ENCODE measurements around the gene PHC2. TPM values are rescaled to one million over a fixed set of nuclear protein-coding genes. Genes with fewer than 3 reads are reported as not detected.

PHC2 gene
- total RNA-seq, 4 donors from 2014 or later: 77.8 to 81.3 (median 79.5) TPM

DNA sequence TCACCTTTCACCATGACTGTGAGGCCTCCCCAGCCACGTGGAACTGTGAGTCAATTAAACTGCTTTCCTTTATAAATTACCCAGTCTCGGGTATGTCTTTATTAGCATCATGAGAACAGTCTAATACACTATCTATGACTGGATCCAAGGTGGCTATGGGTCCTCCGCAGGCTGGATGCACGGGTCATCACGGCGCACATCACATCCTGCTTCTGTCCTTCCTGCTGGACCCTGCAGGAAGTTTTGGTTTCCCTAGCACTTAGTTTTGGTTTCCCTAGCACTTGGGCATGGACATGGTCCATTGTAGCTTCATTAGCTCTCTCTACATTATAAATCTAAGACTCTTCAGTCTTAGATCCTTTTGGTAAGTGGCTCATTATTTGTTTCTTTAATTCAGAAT is 14.2 kb upstream of the PHC2 start:
- no peak for DNase-seq (ENCODE audit: low spot score in 2 of 2)
- no peak overlapping the region for H3K4me3 ChIP-seq
- H3K36me3 ChIP-seq: no peaks in the 10 kb centered on the region
- no peaks in the 10 kb centered on the region for H3K9me3 ChIP-seq
- H3K4me1 ChIP-seq: peaks cover 5% of the 10 kb centered on the region
- 86% methylated on average over 6 of the region's 6 CpGs for WGBS
- TF ChIP-seq POLR2A (IDR thresholded peaks at IDR 0.05) (no peak), EP300 (IDR thresholded peaks at IDR 0.05) (no peak), POLR2AphosphoS5 (IDR thresholded peaks at IDR 0.05) (no peak)
- TF ChIP-seq, protein P1, sequence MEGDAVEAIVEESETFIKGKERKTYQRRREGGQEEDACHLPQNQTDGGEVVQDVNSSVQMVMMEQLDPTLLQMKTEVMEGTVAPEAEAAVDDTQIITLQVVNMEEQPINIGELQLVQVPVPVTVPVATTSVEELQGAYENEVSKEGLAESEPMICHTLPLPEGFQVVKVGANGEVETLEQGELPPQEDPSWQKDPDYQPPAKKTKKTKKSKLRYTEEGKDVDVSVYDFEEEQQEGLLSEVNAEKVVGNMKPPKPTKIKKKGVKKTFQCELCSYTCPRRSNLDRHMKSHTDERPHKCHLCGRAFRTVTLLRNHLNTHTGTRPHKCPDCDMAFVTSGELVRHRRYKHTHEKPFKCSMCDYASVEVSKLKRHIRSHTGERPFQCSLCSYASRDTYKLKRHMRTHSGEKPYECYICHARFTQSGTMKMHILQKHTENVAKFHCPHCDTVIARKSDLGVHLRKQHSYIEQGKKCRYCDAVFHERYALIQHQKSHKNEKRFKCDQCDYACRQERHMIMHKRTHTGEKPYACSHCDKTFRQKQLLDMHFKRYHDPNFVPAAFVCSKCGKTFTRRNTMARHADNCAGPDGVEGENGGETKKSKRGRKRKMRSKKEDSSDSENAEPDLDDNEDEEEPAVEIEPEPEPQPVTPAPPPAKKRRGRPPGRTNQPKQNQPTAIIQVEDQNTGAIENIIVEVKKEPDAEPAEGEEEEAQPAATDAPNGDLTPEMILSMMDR (IDR thresholded peaks at IDR 0.05): no peak
- H3K27me3 ChIP-seq: no peaks in the 10 kb centered on the region
- H3K27ac ChIP-seq: no peak overlapping the region

DNA sequence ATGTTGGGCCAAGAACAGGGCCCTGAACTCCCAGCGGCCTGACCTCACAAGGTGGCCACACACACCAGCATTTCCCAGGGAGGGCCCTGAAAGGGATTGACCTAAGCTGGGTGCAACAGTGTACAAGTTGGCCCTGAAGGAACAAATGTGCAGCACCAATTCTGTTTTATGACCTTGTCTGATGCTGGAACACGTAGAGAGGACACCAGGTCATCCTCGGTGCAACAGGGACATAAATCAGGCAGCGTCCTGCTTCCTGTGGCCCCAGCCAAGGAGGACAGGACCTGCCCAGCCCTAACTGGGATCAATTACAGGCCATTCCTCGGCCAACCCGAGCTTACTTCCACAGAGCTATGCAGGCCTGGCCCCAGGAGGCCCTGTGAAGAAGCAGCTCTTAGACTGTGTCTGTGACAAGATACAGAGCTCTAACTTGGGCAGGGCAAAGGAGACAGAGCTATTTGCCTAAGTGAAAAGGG is 12.8 kb upstream of the PHC2 start:
- Histone ChIP-seq H3K27me3 (no peaks in the 10 kb centered on the region), H3K9me3 (no peaks in the 10 kb centered on the region), H3K4me3 (no peak overlapping the region), H3K27ac (no peak overlapping the region), H3K36me3 (no peaks in the 10 kb centered on the region), H3K4me1 (peaks cover 5% of the 10 kb centered on the region)
- 60% methylated on average over 5 of the region's 6 CpGs for WGBS
- no peak for DNase-seq (ENCODE audit: low spot score in 2 of 2)
- no peak for TF ChIP-seq POLR2AphosphoS5 (IDR thresholded peaks at IDR 0.05)
- TF ChIP-seq POLR2A (IDR thresholded peaks at IDR 0.05): no peak
- TF ChIP-seq, protein P1 (IDR thresholded peaks at IDR 0.05): no peak
- TF ChIP-seq EP300 (IDR thresholded peaks at IDR 0.05): no peak

DNA sequence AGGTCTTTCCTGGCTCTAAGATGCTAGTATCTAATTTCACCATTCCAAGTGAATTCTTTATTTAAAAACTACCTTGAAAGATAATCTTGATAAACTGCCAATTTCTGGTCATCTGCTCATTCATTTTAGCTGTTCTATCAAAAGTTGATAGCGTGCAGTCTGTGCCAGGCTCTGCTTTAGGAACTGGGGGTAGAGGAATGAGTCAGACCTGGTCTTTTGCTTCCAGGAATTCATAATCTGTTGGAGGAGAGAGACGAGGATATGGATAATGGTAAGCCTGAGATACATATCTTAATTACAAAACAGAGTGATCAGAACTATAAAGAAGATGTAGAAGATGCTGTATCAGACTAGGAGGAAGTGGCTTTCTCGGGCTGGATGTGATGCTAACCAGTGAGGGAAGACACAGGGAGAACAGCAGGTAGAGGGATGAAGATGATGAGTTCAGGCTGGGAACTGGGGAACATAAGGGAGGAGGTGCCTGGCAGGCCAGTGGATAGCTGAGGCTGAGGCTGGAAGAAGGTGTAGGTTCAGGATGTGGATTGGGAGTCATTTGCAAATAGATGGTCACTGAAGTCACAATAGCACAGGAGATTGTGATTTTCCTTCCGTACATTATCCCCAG is 12.3 kb upstream of the PHC2 start:
- H3K36me3 ChIP-seq: no peaks in the 10 kb centered on the region
- TF ChIP-seq POLR2A (IDR thresholded peaks at IDR 0.05) (no peak), EP300 (IDR thresholded peaks at IDR 0.05) (no peak), POLR2AphosphoS5 (IDR thresholded peaks at IDR 0.05) (no peak)
- TF ChIP-seq, protein P1 (IDR thresholded peaks at IDR 0.05): no peak
- DNase-seq (ENCODE audit: low spot score in 2 of 2): no peak
- H3K4me1 ChIP-seq: peaks cover 5% of the 10 kb centered on the region
- no peaks in the 10 kb centered on the region for H3K9me3 ChIP-seq
- WGBS: 49% methylated on average over 4 of the region's 4 CpGs
- no peak overlapping the region for H3K4me3 ChIP-seq
- H3K27me3 ChIP-seq: no peaks in the 10 kb centered on the region
- no peak overlapping the region for H3K27ac ChIP-seq

DNA sequence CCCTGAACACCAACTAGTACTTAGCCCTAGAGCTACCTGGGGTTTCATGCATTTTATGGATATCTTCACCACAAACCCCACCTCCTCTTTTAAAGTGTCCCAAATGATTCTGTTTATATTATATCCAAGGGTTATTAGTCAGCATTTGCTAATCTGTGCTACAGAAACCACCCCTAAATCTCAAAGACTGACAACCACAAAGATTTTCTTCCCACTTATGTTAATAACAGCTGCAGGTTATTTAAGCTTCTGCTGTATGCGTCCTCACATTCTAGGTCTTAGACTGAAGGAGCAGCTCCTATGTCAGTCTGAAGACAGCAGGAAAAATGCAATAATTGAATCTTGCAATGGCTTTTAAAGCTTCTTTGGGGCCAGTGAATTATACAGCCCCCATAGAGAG is 11.2 kb upstream of the PHC2 start:
- WGBS: 62% methylated on average over 1 of the region's 1 CpG
- no peak for TF ChIP-seq EP300 (IDR thresholded peaks at IDR 0.05)
- no peak for TF ChIP-seq POLR2A (IDR thresholded peaks at IDR 0.05)
- TF ChIP-seq, protein P1 (IDR thresholded peaks at IDR 0.05): no peak
- TF ChIP-seq POLR2AphosphoS5 (IDR thresholded peaks at IDR 0.05): no peak
- DNase-seq (ENCODE audit: low spot score in 2 of 2): no peak

DNA sequence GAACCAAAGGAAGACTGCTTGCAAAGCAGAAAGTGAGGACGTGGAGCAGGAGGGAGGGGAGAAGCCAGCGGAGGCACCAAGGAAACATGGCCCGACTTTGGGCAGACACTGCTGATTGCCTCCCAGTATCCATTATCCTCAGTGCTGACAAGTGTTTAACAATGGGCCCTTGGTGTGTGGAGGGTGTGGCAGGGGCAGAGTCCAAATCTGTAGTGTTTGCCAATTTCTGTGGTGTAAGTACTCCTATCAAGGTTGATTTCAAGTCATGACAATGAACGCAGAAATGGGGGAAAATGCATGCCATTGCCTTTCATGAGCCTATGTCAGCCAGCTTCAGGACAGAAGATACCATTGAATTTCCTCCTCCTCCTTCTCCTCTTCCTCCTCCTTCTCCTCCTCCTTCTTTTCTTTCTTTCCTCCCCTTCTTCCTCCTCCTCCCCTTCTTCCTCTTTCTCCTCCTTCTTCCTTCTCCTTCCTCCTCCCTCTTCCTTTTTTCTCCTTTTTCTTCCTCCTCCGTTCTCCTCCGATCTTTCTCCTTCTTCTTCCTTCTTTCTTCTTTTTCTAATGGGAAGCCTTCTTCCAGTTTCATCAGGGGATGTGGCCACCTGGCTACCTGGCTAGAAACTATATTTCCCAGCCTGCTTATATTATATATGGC is 10.3 kb upstream of the PHC2 start:
- Histone ChIP-seq H3K36me3 (no peaks in the 10 kb centered on the region), H3K9me3 (no peaks in the 10 kb centered on the region), H3K4me1 (peaks cover 5% of the 10 kb centered on the region), H3K4me3 (no peak overlapping the region), H3K27me3 (no peaks in the 10 kb centered on the region), H3K27ac (no peak overlapping the region)
- DNase-seq (ENCODE audit: low spot score in 2 of 2): no peak
- 75% methylated on average over 6 of the region's 6 CpGs for WGBS
- TF ChIP-seq POLR2AphosphoS5 (IDR thresholded peaks at IDR 0.05): no peak
- TF ChIP-seq, protein P1 (IDR thresholded peaks at IDR 0.05): no peak
- no peak for TF ChIP-seq POLR2A (IDR thresholded peaks at IDR 0.05)
- TF ChIP-seq EP300 (IDR thresholded peaks at IDR 0.05): no peak

More for the DNA sequence above, 11.2 kb upstream of the PHC2 start:
- no peaks in the 10 kb centered on the region for H3K27me3 ChIP-seq
- H3K9me3 ChIP-seq: no peaks in the 10 kb centered on the region
- H3K36me3 ChIP-seq: no peaks in the 10 kb centered on the region
- no peak overlapping the region for H3K4me3 ChIP-seq
- no peak overlapping the region for H3K27ac ChIP-seq
- peaks cover 5% of the 10 kb centered on the region for H3K4me1 ChIP-seq
